Adrenal gland (tissue), 5 donors: ENCODE data around the gene EIPR1.

Experiments
- CTCF ChIP-seq, 6 experiments: fragments of 450-650 bp in 4 of 6; fragments of 200-600 bp in 2 of 6; sonication (generic) in 1 of 6; IDR thresholded peaks; 1 replicate in 5 of 6; 2 replicates in 1 of 6; pipeline versions ENCODE4 v1.5.1 to v1.8.0; 2016 to 2021; ENCODE audit warnings: antibody characterized with exemption in 6 of 6, mild to moderate bottlenecking in 2 of 6, moderate library complexity in 1 of 6
- POLR2A ChIP-seq, 2 donors: fragments of 450-650 bp; IDR thresholded peaks; one replicate each; pipeline ENCODE4 v1.6.1; 2017; ENCODE audit warnings: antibody characterized with exemption in 2 of 2, mild to moderate bottlenecking in 2 of 2, moderate library complexity in 1 of 2
- donor health status: DM: no; HTN: no; CAD: no.

- no peak for TF ChIP-seq POLR2A (IDR thresholded peaks at IDR 0.05)
- no peak for TF ChIP-seq CTCF (IDR thresholded peaks at IDR 0.05)
Observed at GRCh38 chr2:3319745-3320566, 57.7 kb downstream of the EIPR1 start.
